Measurements from ENCODE around the gene AXIN2.
"Not testable (repeated sequence)": the region's sequence is repeated elsewhere in the genome, so short reads cannot be mapped to it uniquely, and the experiment has no call there.

AXIN2 gene

DNA sequence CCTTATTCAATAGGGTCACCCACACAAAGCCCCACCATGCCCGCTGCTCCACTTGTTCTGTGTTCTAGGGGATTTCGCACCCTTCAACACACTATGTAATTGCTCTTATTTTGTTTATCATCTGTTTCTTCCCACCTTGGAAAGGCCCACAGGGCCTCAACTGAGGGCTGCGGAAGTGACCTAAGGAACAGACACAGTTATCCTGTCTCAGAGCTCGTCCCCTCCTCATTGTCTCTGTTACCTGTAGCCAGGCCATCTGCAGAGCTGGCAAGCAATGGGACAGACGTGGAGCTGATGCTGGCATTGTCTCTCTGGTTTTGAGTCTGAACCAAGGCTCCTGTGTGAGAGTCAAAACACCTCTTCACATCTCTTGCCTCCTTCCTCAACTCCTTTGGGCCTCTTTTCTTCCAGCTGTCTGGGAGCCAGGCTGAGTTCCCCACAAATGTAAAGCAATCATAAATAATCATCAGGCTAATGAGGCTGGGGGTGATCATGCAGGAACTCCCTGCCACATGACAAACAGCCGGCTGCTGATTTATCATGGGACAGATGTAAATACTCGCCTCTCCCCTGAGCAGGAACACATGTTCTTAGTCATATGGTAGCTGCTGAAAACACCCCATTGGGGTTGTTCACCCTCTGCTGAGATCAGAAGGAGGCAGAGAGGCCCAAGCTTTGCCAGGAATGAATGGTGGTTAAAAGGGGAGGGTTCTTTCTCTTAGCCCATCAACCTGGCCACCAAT lies 71.9 kb downstream of the AXIN2 start:
- DNase-seq (ENCODE audit: extremely low read depth, low read depth) = no peak
- no peak overlapping the region for H3K4me3 ChIP-seq (replicated peaks; ENCODE audit: low read depth, low read length)
- TF ChIP-seq, protein P1, sequence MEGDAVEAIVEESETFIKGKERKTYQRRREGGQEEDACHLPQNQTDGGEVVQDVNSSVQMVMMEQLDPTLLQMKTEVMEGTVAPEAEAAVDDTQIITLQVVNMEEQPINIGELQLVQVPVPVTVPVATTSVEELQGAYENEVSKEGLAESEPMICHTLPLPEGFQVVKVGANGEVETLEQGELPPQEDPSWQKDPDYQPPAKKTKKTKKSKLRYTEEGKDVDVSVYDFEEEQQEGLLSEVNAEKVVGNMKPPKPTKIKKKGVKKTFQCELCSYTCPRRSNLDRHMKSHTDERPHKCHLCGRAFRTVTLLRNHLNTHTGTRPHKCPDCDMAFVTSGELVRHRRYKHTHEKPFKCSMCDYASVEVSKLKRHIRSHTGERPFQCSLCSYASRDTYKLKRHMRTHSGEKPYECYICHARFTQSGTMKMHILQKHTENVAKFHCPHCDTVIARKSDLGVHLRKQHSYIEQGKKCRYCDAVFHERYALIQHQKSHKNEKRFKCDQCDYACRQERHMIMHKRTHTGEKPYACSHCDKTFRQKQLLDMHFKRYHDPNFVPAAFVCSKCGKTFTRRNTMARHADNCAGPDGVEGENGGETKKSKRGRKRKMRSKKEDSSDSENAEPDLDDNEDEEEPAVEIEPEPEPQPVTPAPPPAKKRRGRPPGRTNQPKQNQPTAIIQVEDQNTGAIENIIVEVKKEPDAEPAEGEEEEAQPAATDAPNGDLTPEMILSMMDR (IDR thresholded peaks at IDR 0.05; ENCODE audit: low read depth, low read length, missing control alignments) = no peak

DNA sequence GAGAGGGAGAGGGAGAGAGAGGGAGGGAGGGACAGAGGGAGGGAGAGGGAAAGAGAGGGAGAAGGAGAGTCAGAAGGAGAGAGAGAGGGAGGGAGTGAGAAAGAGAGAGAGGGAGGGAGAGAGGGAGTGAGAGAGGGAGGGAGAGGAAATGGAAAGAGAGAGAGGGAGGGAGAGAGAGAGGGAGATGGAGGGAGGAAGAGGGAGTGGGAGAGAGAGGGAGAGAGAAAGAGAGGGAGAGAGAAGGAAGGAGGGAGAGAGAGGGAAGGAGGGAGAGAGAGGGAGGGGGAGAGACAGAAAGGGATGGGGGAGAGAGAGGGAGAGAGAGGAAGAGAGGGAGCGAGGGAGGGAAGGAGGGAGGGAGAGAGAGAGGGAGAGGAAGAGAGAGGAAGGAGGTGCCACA lies 72.8 kb downstream of the AXIN2 start:
- TF ChIP-seq, protein P1 (IDR thresholded peaks at IDR 0.05; ENCODE audit: low read depth, low read length, missing control alignments) = no peak
- no peak overlapping the region for H3K4me3 ChIP-seq (replicated peaks; ENCODE audit: low read depth, low read length)
- DNase-seq (ENCODE audit: extremely low read depth, low read depth) = no peak

DNA sequence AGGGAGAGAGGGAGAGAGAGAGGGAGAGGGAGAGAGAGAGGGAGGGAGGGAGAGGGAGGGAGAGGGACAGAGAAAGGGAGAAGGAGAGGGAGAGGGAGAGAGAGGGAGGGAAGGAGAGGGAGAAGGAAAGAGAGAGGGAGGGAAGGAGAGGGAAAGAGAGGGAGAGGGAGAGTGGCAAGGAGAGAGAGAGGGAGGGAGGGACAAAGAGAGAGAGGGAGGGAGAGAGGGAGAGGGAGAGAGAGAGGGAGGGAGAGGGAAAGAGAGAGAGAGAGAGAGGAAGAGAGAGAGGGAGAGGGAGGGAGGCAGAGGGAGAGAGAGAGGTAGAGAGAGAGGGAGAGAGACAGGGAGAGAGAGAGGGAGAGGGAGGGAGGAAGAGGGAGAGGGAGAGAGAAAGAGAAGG lies 73.5 kb downstream of the AXIN2 start:
- H3K4me3 ChIP-seq (replicated peaks; ENCODE audit: low read depth, low read length) = no peak overlapping the region
- DNase-seq (ENCODE audit: extremely low read depth, low read depth) = no peak
- TF ChIP-seq, protein P1 (IDR thresholded peaks at IDR 0.05; ENCODE audit: low read depth, low read length, missing control alignments) = no peak

DNA sequence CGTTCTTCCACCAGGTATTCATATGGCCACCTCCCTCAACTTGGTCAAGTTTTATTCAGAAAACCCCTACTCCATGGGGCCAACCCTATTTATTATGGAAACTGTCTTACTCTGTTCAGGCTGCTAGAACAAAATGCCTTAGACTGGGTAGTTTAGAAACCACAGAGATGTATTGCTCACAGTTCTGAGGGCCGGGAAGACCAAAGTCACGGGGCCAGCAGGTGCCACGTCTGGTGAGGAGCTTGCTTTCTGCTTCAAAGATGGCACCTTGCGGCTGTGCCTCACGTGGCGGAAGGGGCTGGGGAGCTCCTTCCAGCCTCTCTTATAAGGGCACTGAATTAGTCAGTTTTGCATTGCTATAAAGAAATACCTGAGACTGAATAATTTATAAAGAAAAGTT lies 74.3 kb downstream of the AXIN2 start:
- H3K4me3 ChIP-seq (replicated peaks; ENCODE audit: low read depth, low read length) = no peak overlapping the region
- TF ChIP-seq, protein P1 (IDR thresholded peaks at IDR 0.05; ENCODE audit: low read depth, low read length, missing control alignments) = no peak

DNA sequence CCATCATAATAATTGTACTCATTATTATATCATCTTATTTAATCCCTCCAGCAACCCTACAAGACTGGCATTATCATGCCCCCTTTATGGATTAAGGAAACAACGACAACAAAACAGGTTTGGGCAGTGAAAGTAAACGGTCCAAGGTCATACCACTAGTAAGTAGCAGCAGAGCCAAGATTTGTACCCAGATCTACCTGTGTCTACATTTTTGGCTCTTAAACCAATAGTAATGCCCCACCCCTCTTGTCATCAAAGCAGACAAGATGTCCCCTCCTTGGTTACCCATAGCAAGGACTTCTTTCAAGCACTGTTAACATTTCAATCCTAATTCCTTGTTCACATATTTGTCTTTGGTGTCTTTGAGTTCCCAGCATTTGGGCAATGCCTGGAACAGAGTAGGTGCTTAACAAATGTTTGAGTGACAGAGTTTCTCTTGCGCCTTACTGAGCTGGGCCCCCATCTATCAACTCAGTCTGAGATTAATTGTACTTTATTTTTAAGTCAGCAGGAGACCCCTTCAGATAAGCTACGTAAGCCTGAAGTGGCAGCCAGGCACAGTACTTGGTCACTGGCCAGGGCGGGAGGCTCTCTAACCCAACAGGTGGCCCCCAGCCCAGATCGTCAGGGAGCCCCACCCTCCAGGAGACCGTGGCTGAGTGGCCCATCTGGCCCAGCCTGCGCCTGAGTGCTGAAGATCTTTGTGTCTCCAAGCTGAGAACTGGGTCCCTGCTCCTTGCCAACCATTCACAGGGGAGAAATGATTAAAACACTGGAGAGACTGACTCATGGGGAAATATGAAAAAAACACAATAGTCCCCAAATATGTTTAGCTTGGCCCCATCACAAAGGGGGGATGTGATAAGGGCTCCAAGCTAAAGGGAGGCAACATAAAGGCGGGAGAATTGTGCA lies 75.8 kb downstream of the AXIN2 start:
- DNase-seq (ENCODE audit: extremely low read depth, low read depth) = no peak
- TF ChIP-seq, protein P1 (IDR thresholded peaks at IDR 0.05; ENCODE audit: low read depth, low read length, missing control alignments) = no peak

More for the DNA sequence above, 74.3 kb downstream of the AXIN2 start:
- DNase-seq (ENCODE audit: extremely low read depth, low read depth) = no peak

DNA sequence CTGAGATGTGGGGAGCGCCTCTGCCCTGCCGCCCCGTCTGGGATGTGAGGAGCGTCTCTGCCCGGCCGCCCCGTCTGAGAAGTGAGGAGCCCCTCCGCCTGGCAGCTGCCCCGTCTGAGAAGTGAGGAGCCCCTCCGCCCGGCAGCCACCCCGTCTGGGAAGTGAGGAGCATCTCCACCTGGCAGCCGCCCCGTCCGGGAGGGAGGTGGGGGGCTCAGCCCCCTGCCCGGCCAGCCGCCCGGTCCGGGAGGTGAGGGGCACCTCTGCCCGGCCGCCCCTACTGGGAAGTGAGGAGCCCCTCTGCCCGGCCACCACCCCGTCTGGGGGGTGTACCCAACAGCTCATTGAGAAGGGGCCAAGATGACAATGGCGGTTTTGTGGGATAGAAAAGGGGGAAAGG lies 77.0 kb downstream of the AXIN2 start:
- not testable (repeated sequence) for H3K4me3 ChIP-seq (replicated peaks; ENCODE audit: low read depth, low read length); DNase-seq (ENCODE audit: extremely low read depth, low read depth)

More for the DNA sequence above, 75.8 kb downstream of the AXIN2 start:
- no peak overlapping the region for H3K4me3 ChIP-seq (replicated peaks; ENCODE audit: low read depth, low read length)

DNA sequence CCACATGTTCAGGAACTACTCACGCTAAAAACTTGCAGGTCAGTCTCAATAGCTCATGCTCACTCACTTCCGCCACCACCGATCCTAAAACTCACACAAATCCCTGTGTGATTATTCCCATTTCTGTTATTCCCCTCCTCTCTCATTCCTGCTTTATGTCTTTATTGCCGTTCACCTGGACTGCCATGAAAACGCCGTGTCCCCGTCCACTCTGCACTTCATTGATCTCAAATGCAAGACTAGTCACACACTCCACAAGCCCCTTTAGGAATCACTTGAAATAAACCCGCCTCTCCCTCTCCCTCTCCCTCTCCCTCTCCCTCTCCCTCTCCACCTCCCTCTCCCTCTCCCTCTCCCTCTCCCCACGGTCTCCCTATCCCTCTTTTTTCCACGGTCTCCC lies 78.0 kb downstream of the AXIN2 start:
- no peak overlapping the region for H3K4me3 ChIP-seq (replicated peaks; ENCODE audit: low read depth, low read length)
- no peak for DNase-seq (ENCODE audit: extremely low read depth, low read depth)
- TF ChIP-seq, protein P1 (IDR thresholded peaks at IDR 0.05; ENCODE audit: low read depth, low read length, missing control alignments) = no peak

Data from HFF-Myc (cell line).